Measurements from ENCODE around the gene TMPRSS7.

DNA sequence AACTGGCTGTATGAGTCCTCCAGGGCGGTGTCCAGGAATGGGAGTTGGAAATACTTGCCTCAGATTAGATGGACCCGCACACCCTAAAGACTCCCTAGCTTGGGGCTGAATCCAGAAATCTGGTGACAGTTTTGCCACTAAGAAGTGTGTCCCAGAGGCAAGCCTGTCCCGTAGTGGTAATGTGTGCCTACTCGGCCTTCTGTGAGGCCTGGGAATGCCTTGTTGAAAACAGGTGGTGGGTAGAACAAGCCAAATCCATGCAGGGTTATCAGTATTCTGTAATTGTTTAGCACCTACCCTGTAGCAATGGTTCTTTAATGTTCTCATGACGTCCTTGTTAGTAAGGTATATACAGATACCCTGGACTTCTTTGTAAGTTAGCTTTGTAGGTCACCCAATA lies 53.2 kb downstream of the TMPRSS7 start:
- TF ChIP-seq, protein P1, sequence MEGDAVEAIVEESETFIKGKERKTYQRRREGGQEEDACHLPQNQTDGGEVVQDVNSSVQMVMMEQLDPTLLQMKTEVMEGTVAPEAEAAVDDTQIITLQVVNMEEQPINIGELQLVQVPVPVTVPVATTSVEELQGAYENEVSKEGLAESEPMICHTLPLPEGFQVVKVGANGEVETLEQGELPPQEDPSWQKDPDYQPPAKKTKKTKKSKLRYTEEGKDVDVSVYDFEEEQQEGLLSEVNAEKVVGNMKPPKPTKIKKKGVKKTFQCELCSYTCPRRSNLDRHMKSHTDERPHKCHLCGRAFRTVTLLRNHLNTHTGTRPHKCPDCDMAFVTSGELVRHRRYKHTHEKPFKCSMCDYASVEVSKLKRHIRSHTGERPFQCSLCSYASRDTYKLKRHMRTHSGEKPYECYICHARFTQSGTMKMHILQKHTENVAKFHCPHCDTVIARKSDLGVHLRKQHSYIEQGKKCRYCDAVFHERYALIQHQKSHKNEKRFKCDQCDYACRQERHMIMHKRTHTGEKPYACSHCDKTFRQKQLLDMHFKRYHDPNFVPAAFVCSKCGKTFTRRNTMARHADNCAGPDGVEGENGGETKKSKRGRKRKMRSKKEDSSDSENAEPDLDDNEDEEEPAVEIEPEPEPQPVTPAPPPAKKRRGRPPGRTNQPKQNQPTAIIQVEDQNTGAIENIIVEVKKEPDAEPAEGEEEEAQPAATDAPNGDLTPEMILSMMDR (IDR thresholded peaks at IDR 0.05 in 8 of 11, conservative IDR thresholded peaks at IDR 0.05 in 3 of 11): no peak
- TF ChIP-seq POLR2A (IDR thresholded peaks at IDR 0.05): no peak
